Measurements from ENCODE around the gene RNF215. TPM values are rescaled to one million over a fixed set of nuclear protein-coding genes. Genes with fewer than 3 reads are reported as not detected.

RNF215 gene
- total and polyA plus RNA-seq, 2 of the 13 experiments (the other 11 are each of a cell fraction or from before 2014, with no cell fraction given), result 5.3 to 6.1 TPM

- TF ChIP-seq ZNF691 (CRISPR knock-in tag; IDR thresholded peaks at IDR 0.05; ENCODE audit: borderline replicate concordance, low read depth) (no peak), STAT6 (CRISPR knock-in tag; IDR thresholded peaks at IDR 0.05; ENCODE audit: borderline replicate concordance) (no peak), GATAD2A (CRISPR knock-in tag; IDR thresholded peaks at IDR 0.05) (peak; percentile 50; the same call in 1 of the 2 replicates), MYPOP (CRISPR knock-in tag; IDR thresholded peaks at IDR 0.05) (no peak), FOXA3 (CRISPR knock-in tag; IDR thresholded peaks at IDR 0.05) (peak; percentile 11; the same call in 1 of the 2 replicates), ZXDC (CRISPR knock-in tag; IDR thresholded peaks at IDR 0.05) (no peak), POGZ (CRISPR knock-in tag; IDR thresholded peaks at IDR 0.05) (no peak), ZFP36 (IDR thresholded peaks at IDR 0.05; ENCODE audit: borderline replicate concordance, low read depth, low read length, partially characterized antibody) (no peak), PAXIP1 (CRISPR knock-in tag; conservative IDR thresholded peaks at IDR 0.05) (peak; percentile 30; the same call in 1 of the 2 replicates), HNF1A (IDR thresholded peaks at IDR 0.05; ENCODE audit: low read depth) (no peak), HNF1A (CRISPR knock-in tag; IDR thresholded peaks at IDR 0.05; ENCODE audit: borderline replicate concordance) (no peak), ZMAT3 (CRISPR knock-in tag; conservative IDR thresholded peaks at IDR 0.05) (no peak), PAWR (CRISPR knock-in tag; IDR thresholded peaks at IDR 0.05; ENCODE audit: borderline replicate concordance) (no peak), SAP130 (CRISPR knock-in tag; IDR thresholded peaks at IDR 0.05; ENCODE audit: low read depth) (peak; percentile 31; the same call in 1 of the 2 replicates)
Measured at GRCh38 chr22:30416403-30416802, 29.2 kb upstream of the RNF215 start (continued).
